Smooth muscle cell (in vitro differentiated cells): Measurements from ENCODE around the gene MEGF11. TPM values are rescaled to one million over a fixed set of nuclear protein-coding genes. Genes with fewer than 3 reads are reported as not detected.

ENCODE experiments used
- DNase-seq: peaks from one replicate; lab custom pipeline; 2025; ENCODE audit not compliant: unreplicated experiment; lab: John Stamatoyannopoulos, UW
- H2AFZ ChIP-seq: fragments of 200-600 bp; sonication (generic); 2 replicates; pipeline ENCODE4 v1.6.0; 2016; ENCODE audit warnings: antibody characterized with exemption, low read depth, mild to moderate bottlenecking
- H3F3A ChIP-seq: fragments of 200-600 bp; sonication (generic); 2 replicates; pipeline ENCODE4 v1.6.0; 2017; ENCODE audit warnings: antibody characterized with exemption, low read depth
- H3K27ac ChIP-seq: fragments of 200-600 bp; sonication (generic); 2 replicates; pipeline ENCODE4 v1.5.1; 2016; ENCODE audit warnings: low read depth, mild to moderate bottlenecking
- H3K27me3 ChIP-seq: fragments of 200-600 bp; sonication (generic); 2 replicates; pipeline ENCODE4 v1.6.1; 2016; ENCODE audit warnings: low read depth, mild to moderate bottlenecking
- H3K36me3 ChIP-seq: fragments of 200-600 bp; sonication (generic); 2 replicates; pipeline ENCODE4 v1.5.1; 2016; ENCODE audit warnings: low read depth
- H3K4me1 ChIP-seq: fragments of 200-600 bp; sonication (generic); 2 replicates; pipeline ENCODE4 v1.5.1; 2016; ENCODE audit warnings: low read depth
- H3K4me2 ChIP-seq: fragments of 200-600 bp; sonication (generic); 2 replicates; pipeline ENCODE4 v1.6.0; 2016; ENCODE audit warnings: mild to moderate bottlenecking
- H3K4me3 ChIP-seq: fragments of 200-600 bp; sonication (generic); 2 replicates; pipeline ENCODE4 v1.5.1; 2016; ENCODE audit warnings: mild to moderate bottlenecking
- H3K79me2 ChIP-seq: fragments of 200-600 bp; sonication (generic); 2 replicates; pipeline ENCODE4 v1.6.0; 2016; ENCODE audit warnings: low read depth, mild to moderate bottlenecking
- H3K9ac ChIP-seq: fragments of 200-600 bp; sonication (generic); 2 replicates; pipeline ENCODE4 v1.6.0; 2016; ENCODE audit warnings: low read depth
- H3K9me3 ChIP-seq: fragments of 200-600 bp; sonication (generic); replicated peaks from 2 replicates; pipeline ENCODE4 v1.5.1; 2016; ENCODE audit warnings: low read depth
- H4K20me1 ChIP-seq: fragments of 200-600 bp; sonication (generic); 2 replicates; pipeline ENCODE4 v1.6.0; 2016; ENCODE audit warnings: low read depth
- CTCF ChIP-seq: fragments of 200-600 bp; sonication (generic); IDR thresholded peaks from 2 replicates; pipeline ENCODE4 v1.5.1; 2017; ENCODE audit warnings: borderline replicate concordance, mild to moderate bottlenecking, antibody characterized with exemption; ENCODE audit not compliant: insufficient read depth, poor library complexity, severe bottlenecking
- WGBS: methylation state at CpG from one replicate; pipeline ENCODE4 v1.1.7; 2016; ENCODE audit warnings: low lambda C conversion rate; 5-methylcytosine and 5-hydroxymethylcytosine counted together
- polyA plus RNA-seq: library from polyadenylated mRNA; unstranded; fragments of >200 nt; fragmentation: Nextera tagmentation; extraction: Ambion mirVana; gene quantifications from 2 replicates; pipeline ENCODE4 v1.2.1, GENCODE V29; 2016
- total RNA-seq: library from RNA; depleted of rRNA; stranded (reverse); fragments of >200 nt; gene quantifications from 2 replicates; pipeline ENCODE4 v1.2.3, GENCODE V29; 2014

Gene MEGF11
- total and polyA plus RNA-seq, 2 experiments from 2014 or later = 0.08 TPM; not detected in 1

- Histone ChIP-seq H3K36me3 (no peaks in the 10 kb centered on the region), H3K4me1 (no peaks in the 10 kb centered on the region), H2AFZ (no peak overlapping the region), H3K4me2 (no peak overlapping the region), H4K20me1 (no peaks in the 10 kb centered on the region), H3K79me2 (no peaks in the 10 kb centered on the region), H3K9me3 (no peaks in the 10 kb centered on the region), H3F3A (no peaks in the 10 kb centered on the region), H3K27me3 (peaks cover 18% of the 10 kb centered on the region), H3K9ac (no peak overlapping the region), H3K4me3 (no peak overlapping the region), H3K27ac (no peak overlapping the region)
- WGBS = 95% methylated on average over 3 of the region's 3 CpGs
- DNase-seq = no peak
- TF ChIP-seq CTCF = no peak
These were observed 142.2 kb downstream of the MEGF11 start for GRCh38 chr15:66111363-66111762.

- Histone ChIP-seq H3K27ac (no peak overlapping the region), H3K4me3 (no peak overlapping the region), H3K9ac (no peak overlapping the region), H3K9me3 (no peaks in the 10 kb centered on the region), H3K36me3 (no peaks in the 10 kb centered on the region), H3K4me2 (no peak overlapping the region), H3F3A (no peaks in the 10 kb centered on the region), H2AFZ (no peak overlapping the region), H4K20me1 (no peaks in the 10 kb centered on the region), H3K27me3 (peaks cover 20% of the 10 kb centered on the region), H3K4me1 (peaks cover under 1% of the 10 kb centered on the region), H3K79me2 (no peaks in the 10 kb centered on the region)
- WGBS = 94% methylated on average over 4 of the region's 4 CpGs
- DNase-seq = no peak
- no peak for TF ChIP-seq CTCF
These were observed 142.7 kb downstream of the MEGF11 start for GRCh38 chr15:66110864-66111263.

GRCh38 chr15:66109826-66110225, 143.7 kb downstream of the MEGF11 start:
- Histone ChIP-seq H3K36me3 (no peaks in the 10 kb centered on the region), H3K4me1 (peaks cover 10% of the 10 kb centered on the region), H2AFZ (no peak overlapping the region), H3K4me2 (no peak overlapping the region), H3K79me2 (no peaks in the 10 kb centered on the region), H4K20me1 (no peaks in the 10 kb centered on the region), H3K27me3 (peaks cover 31% of the 10 kb centered on the region), H3K4me3 (no peak overlapping the region), H3F3A (no peaks in the 10 kb centered on the region), H3K9me3 (no peaks in the 10 kb centered on the region), H3K9ac (no peak overlapping the region), H3K27ac (no peak overlapping the region)
- no peak for DNase-seq
- no peak for TF ChIP-seq CTCF
- WGBS = 88% methylated on average over 5 of the region's 5 CpGs

- Histone ChIP-seq H2AFZ (no peak overlapping the region), H3K79me2 (no peaks in the 10 kb centered on the region), H3K9me3 (no peaks in the 10 kb centered on the region), H3K36me3 (no peaks in the 10 kb centered on the region), H3K9ac (no peak overlapping the region), H4K20me1 (no peaks in the 10 kb centered on the region), H3K4me1 (peaks cover 17% of the 10 kb centered on the region), H3K27ac (no peak overlapping the region), H3K4me3 (no peak overlapping the region), H3K27me3 (peaks cover 41% of the 10 kb centered on the region), H3K4me2 (no peak overlapping the region), H3F3A (no peaks in the 10 kb centered on the region)
- DNase-seq = no peak
- WGBS = 72% methylated on average over 16 of the region's 16 CpGs
- TF ChIP-seq CTCF = no peak
These were observed 144.9 kb downstream of the MEGF11 start for GRCh38 chr15:66108483-66109265.
